Measurements from ENCODE around the gene WFDC12. TPM values are rescaled to one million over a fixed set of nuclear protein-coding genes. Genes with fewer than 3 reads are reported as not detected.

WFDC12 gene, protein sequence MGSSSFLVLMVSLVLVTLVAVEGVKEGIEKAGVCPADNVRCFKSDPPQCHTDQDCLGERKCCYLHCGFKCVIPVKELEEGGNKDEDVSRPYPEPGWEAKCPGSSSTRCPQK
- not detected for total RNA-seq (ENCODE audit: unreplicated experiment)
- long read RNA-seq: 0 reads

- no peaks in the 10 kb centered on the region for H3K9me3 Mint-ChIP-seq (ENCODE audit: unreplicated experiment)
- TF ChIP-seq CTCF (IDR thresholded peaks at IDR 0.05; ENCODE audit: unreplicated experiment): no peak
- H3K27ac Mint-ChIP-seq (ENCODE audit: unreplicated experiment): no peak within 1 kb of the TSS
- no peaks in the 10 kb centered on the region for H3K4me1 Mint-ChIP-seq (ENCODE audit: unreplicated experiment)
- no peaks in the 10 kb centered on the region for H3K36me3 Mint-ChIP-seq (ENCODE audit: low read depth, unreplicated experiment)
- no peak within 1 kb of the TSS for H3K4me3 Mint-ChIP-seq (ENCODE audit: unreplicated experiment)
- DNase-seq (ENCODE audit: low spot score): no peak
- no peaks in the 10 kb centered on the region for H3K27me3 Mint-ChIP-seq (ENCODE audit: unreplicated experiment)
These were observed at the start of gene WFDC12 for GRCh38 chr20:45124365-45124764. WFDC12 (minus strand) TSS chr20:45124465; CDS start chr20:45124447, 18 bp downstream.

- no peak overlapping the region for H3K4me3 Mint-ChIP-seq (ENCODE audit: unreplicated experiment)
- DNase-seq (ENCODE audit: low spot score): no peak
- no peaks in the 10 kb centered on the region for H3K36me3 Mint-ChIP-seq (ENCODE audit: low read depth, unreplicated experiment)
- H3K9me3 Mint-ChIP-seq (ENCODE audit: unreplicated experiment): no peaks in the 10 kb centered on the region
- no peaks in the 10 kb centered on the region for H3K27me3 Mint-ChIP-seq (ENCODE audit: unreplicated experiment)
- no peak overlapping the region for H3K27ac Mint-ChIP-seq (ENCODE audit: unreplicated experiment)
- no peak for TF ChIP-seq CTCF (IDR thresholded peaks at IDR 0.05; ENCODE audit: unreplicated experiment)
- no peaks in the 10 kb centered on the region for H3K4me1 Mint-ChIP-seq (ENCODE audit: unreplicated experiment)
These were observed 49.3 kb upstream of the WFDC12 start for GRCh38 chr20:45173522-45173921.

GRCh38 chr20:45164906-45165305, 40.6 kb upstream of the WFDC12 start:
- Mint-ChIP-seq H3K4me3 (ENCODE audit: unreplicated experiment) (no peak overlapping the region), H3K4me1 (ENCODE audit: unreplicated experiment) (no peaks in the 10 kb centered on the region), H3K27me3 (ENCODE audit: unreplicated experiment) (no peaks in the 10 kb centered on the region), H3K9me3 (ENCODE audit: unreplicated experiment) (peaks cover 4% of the 10 kb centered on the region), H3K36me3 (ENCODE audit: low read depth, unreplicated experiment) (no peaks in the 10 kb centered on the region), H3K27ac (ENCODE audit: unreplicated experiment) (no peak overlapping the region)
- DNase-seq (ENCODE audit: low spot score): no peak
- no peak for TF ChIP-seq CTCF (IDR thresholded peaks at IDR 0.05; ENCODE audit: unreplicated experiment)

GRCh38 chr20:45163083-45163803, 39.0 kb upstream of the WFDC12 start:
- Mint-ChIP-seq H3K27ac (ENCODE audit: unreplicated experiment) (no peak overlapping the region), H3K4me1 (ENCODE audit: unreplicated experiment) (no peaks in the 10 kb centered on the region), H3K27me3 (ENCODE audit: unreplicated experiment) (no peaks in the 10 kb centered on the region), H3K9me3 (ENCODE audit: unreplicated experiment) (peaks cover 4% of the 10 kb centered on the region), H3K36me3 (ENCODE audit: low read depth, unreplicated experiment) (no peaks in the 10 kb centered on the region), H3K4me3 (ENCODE audit: unreplicated experiment) (no peak overlapping the region)
- TF ChIP-seq CTCF (IDR thresholded peaks at IDR 0.05; ENCODE audit: unreplicated experiment): no peak
- DNase-seq (ENCODE audit: low spot score): no peak

- no peak overlapping the region for H3K4me3 Mint-ChIP-seq (ENCODE audit: unreplicated experiment)
- DNase-seq (ENCODE audit: low spot score): no peak
- peaks cover 1% of the 10 kb centered on the region for H3K27me3 Mint-ChIP-seq (ENCODE audit: unreplicated experiment)
- H3K36me3 Mint-ChIP-seq (ENCODE audit: low read depth, unreplicated experiment): peaks cover 4% of the 10 kb centered on the region
- H3K9me3 Mint-ChIP-seq (ENCODE audit: unreplicated experiment): no peaks in the 10 kb centered on the region
- no peak overlapping the region for H3K27ac Mint-ChIP-seq (ENCODE audit: unreplicated experiment)
- H3K4me1 Mint-ChIP-seq (ENCODE audit: unreplicated experiment): no peaks in the 10 kb centered on the region
- no peak for TF ChIP-seq CTCF (IDR thresholded peaks at IDR 0.05; ENCODE audit: unreplicated experiment)
These were observed 33.7 kb upstream of the WFDC12 start for GRCh38 chr20:45157962-45158361.
